NCI-H2196 treated with DMSO at 0.1 percent for 48 hours (cell line): Measurements from ENCODE around the gene SH3BP5.

ENCODE experiments used
- DNase-seq: peaks from one replicate; lab custom pipeline; 2025; ENCODE audit not compliant: unreplicated experiment; lab: John Stamatoyannopoulos, UW

Gene SH3BP5

DNA sequence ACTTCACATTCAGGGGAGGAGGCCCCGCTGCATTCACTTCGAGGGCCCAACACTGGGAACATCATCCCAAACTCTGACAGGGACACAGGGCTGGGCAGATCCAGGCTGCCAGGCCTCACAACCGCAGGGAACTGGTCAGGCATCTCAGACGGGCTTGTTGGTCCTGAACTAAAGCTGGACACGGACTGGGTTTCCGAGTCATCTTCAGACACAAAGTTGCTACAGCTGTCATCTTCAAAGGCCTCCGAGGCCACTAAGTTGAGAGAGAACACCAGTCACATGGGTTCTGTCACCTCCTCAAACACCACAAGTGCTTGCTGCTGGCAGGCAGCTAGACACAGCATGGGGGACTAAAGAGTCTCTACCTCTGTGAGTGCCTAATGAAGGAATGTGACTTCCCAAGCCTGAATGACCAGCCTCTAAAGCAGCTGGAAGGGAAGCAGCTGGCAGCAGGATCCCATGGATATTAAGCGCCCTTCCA is 75.5 kb downstream of the SH3BP5 start:
- no peak for DNase-seq

- DNase-seq = no peak
Observed at GRCh38 chr3:15255215-15255614, 77.2 kb downstream of the SH3BP5 start.

- DNase-seq = no peak
Observed at GRCh38 chr3:15253023-15253697, 79.2 kb downstream of the SH3BP5 start.

DNA sequence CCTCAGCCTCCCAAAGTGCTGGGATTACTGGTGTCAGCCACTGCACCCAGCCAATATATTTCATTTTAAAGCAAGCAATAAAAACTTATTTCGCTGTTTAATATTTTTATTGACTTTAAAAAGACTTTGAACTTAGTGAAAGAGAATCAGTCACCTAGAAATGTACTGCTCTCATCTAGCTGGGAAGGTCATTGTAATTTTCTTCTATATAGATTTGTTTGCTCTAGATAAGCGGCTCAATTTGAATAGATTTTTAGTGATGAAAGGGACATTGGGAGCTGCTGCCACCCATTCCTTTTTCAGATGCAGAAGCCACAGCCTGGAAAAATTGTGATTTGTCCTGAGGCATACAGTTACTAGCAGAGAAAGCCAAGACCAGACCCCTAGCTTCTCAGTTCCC is 86.2 kb downstream of the SH3BP5 start:
- no peak for DNase-seq

DNA sequence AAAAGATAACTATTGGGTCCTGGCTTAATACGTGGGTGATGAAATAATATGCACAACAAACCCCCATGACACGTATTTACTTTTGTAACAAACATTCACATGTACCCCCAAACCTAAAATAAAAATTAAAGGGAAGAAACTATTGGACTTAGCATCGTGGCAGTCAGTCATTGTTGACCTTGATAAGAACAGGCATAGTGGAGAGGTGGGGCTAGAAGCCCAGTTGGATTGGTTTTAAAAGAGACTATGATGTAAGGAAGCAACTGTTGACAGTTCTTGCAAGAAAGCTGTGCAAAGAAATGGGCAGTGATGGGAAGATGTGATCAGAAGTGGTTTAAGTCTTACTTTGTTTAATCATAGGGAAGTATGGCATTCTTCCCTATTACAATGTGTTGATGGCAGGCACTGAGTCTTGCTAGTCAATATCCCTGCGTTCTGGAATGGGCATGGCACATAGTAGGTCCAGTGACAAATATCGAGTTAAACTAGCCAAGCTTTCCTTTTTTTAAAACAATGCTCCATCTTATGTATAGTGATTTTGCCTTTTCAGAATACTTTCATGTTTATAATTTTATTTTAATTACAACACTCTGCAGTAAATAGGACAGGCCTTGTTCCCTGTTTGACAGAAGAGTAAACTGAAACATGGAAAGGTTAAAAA is 88.4 kb downstream of the SH3BP5 start:
- no peak for DNase-seq

- DNase-seq = no peak
Observed at GRCh38 chr3:15241341-15241740, 91.0 kb downstream of the SH3BP5 start.

DNA sequence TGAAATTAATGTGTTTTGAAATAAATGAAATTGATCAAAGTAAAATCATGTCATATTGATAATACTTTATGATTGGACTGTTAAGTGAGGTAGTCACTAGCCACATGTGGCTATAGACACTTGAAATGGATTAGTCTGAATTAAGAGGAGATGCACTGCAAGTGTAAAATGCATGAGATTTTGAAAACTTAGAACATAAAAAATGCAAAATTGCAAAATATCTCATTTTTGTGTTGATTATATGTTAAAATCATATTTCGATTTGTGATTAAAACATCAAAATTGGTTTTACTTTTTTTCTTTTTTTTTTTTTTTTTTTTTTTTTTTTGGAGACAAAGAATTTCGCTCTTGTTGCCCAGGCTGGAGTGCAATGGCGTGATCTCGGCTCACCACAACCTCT is 103.1 kb downstream of the SH3BP5 start:
- no peak for DNase-seq

GRCh38 chr3:15228147-15228546 is 104.2 kb downstream of the SH3BP5 start:
- no peak for DNase-seq

GRCh38 chr3:15223685-15224572 is 108.5 kb downstream of the SH3BP5 start:
- no peak for DNase-seq

DNA sequence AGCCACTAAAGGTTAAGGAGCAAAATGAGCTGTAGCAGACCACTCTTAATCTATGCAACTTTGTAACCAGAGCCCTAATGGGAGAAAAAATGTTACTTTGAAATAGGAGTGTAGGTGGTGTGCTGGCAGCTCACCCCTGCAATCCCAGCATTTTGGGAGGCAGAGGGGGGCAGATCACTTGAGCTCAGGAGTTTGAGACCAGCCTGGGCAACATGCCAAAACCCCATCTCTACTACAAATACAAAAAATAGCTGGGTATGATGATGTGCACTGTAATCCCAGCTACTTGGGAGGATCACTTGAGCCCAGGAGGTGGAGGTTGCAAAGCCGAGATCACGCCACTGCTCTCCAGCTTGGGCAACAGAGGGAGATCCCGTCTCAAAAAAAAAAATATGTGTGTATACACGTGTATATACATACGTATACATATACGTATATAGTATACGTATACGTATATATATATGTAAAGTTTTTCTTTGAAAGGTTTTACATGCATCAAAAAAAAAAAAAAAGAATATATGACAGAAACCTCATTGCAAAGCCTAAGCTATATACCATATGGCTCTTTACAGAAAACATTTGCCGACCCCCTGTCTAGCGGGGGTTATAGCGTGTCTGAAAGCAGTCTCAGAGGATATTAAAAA is 110.7 kb downstream of the SH3BP5 start:
- DNase-seq = no peak

DNA sequence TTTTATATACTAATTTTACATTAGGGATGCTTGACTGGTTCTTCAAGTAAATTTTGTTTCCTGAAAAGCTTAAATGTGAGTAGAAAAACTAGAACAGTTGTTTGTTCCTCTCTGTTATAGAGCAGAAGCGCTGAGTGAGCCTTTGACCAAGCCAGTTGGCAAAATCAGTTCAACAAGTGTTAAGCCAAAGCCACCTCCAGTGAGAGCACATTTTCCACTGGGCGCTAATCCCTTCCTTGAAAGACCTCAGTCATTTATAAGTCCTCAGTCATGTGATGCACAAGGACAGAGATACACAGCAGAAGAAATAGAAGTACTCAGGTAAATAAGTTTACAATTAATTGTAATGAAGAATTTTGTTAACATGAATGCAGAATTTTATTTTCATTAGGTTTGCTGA is 111.7 kb downstream of the SH3BP5 start:
- DNase-seq = no peak

- DNase-seq = no peak
Observed at GRCh38 chr3:15220056-15220455, 112.3 kb downstream of the SH3BP5 start.

GRCh38 chr3:15218689-15219088 is 113.7 kb downstream of the SH3BP5 start:
- no peak for DNase-seq

GRCh38 chr3:15217841-15218267 is 114.5 kb downstream of the SH3BP5 start:
- DNase-seq = no peak

DNA sequence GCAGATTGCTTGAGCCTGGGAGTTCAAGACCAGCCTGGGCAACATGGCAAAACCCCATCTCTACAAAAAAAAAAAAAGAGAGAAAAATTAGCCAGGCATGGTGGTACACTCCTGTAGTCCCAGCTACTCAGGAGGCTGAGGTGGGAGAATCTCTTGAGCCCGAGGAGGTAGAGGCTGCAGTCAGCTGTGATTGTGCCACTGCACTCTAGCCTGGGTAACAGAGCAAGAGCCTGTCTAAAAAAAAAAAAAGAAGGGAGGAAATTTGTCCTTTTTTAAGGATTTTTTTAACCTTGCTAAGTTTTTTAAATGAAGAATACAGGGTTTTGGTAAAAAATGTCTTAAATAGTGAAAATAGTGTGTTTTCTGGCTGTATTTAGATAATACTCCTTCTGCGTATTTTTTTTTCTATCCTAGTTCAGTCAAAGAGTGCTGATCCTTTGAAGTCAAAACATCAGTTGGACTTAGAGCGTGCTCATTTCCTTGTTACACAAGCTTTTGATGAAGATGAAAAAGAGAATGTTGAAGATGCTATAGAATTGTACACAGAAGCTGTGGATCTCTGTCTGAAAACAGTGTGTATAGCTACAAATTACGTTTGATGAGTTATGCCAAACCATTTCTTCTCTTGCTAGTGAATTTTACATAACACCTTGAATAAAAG is 115.2 kb downstream of the SH3BP5 start:
- no peak for DNase-seq

DNA sequence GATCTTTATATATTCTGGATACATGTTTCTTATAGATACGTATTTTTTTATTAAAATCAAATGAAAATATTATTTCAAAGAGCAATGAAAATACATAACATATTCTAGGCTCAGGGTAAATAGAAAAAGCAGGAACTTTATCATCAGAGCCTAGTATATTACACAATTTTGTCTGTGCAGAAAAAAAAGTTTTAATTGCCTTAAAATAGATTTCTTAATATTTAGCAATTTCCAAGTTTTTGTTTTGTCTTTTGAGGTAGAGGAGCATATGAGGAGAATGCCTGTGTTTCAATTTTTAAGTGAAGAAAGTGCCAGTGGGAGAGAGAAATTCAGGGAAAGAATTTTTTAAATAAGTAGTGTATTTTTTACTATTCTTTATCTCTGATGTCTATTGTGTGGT is 115.9 kb downstream of the SH3BP5 start:
- no peak for DNase-seq

DNA sequence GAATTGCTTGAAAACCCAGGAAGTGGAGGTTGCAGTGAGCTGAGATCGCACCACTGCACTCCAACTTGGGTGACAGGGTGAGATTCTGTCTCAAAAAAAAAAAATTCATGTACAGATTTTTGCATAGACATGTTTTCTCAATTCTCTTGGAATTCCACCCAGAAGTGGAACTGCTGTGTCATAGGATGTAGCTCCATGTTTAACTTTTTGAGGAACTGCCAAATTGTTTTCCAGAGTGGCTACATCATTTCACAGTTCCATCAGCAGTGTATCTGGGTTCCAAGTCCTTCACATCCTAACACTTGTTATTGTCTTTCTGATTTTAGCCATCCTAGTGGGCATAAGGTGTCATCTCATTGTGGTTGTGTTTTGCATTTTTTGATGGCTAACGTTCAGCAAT is 116.4 kb downstream of the SH3BP5 start:
- no peak for DNase-seq

- no peak for DNase-seq
Observed at GRCh38 chr3:15214758-15215157, 117.6 kb downstream of the SH3BP5 start.

GRCh38 chr3:15211937-15212336 is 120.4 kb downstream of the SH3BP5 start:
- DNase-seq = no peak

- DNase-seq = no peak
Observed at GRCh38 chr3:15207836-15208504, 124.4 kb downstream of the SH3BP5 start.
